DOHH2 (cell line): ENCODE results near the gene STX16.

Experiments used
- H3F3A ChIP-seq: fragments of 200-600 bp; sonication (generic), shearing (Covaris generic); 2 replicates; pipeline ENCODE4 v1.6.0; 2016; ENCODE audit warnings: antibody characterized with exemption, mild to moderate bottlenecking; ENCODE audit not compliant: control insufficient read depth, insufficient read depth
- H3K27ac ChIP-seq: fragments of 200-600 bp; sonication (generic); 2 replicates; pipeline ENCODE4 v1.5.1; 2014; ENCODE audit warnings: low read depth, mild to moderate bottlenecking, low read length, moderate library complexity
- H3K27me3 ChIP-seq: fragments of 200-600 bp; sonication (generic); 2 replicates; pipeline ENCODE4 v1.6.1; 2014; ENCODE audit warnings: mild to moderate bottlenecking, low read length, mixed read lengths; ENCODE audit not compliant: control insufficient read depth
- H3K36me3 ChIP-seq: fragments of 200-600 bp; sonication (generic); 2 replicates; pipeline ENCODE4 v1.6.1; 2014; ENCODE audit warnings: mild to moderate bottlenecking, low read length, moderate library complexity, mixed read lengths; ENCODE audit not compliant: control insufficient read depth
- H3K4me1 ChIP-seq: fragments of 200-600 bp; sonication (generic); 2 replicates; pipeline ENCODE4 v1.6.1; 2014; ENCODE audit warnings: mild to moderate bottlenecking, low read length, mixed read lengths; ENCODE audit not compliant: control insufficient read depth
- H3K4me2 ChIP-seq: fragments of 200-600 bp; sonication (generic); 2 replicates; pipeline ENCODE4 v1.6.0; 2014; ENCODE audit warnings: mild to moderate bottlenecking, low read length, moderate library complexity
- H3K4me3 ChIP-seq: fragments of 200-600 bp; sonication (generic); 2 replicates; pipeline ENCODE4 v1.5.1; 2014; ENCODE audit warnings: mild to moderate bottlenecking, low read length, mixed read lengths
- H3K79me2 ChIP-seq: fragments of 200-600 bp; sonication (generic); 2 replicates; pipeline ENCODE4 v1.6.1; 2014; ENCODE audit warnings: mild to moderate bottlenecking, low read length, mixed read lengths; ENCODE audit not compliant: control insufficient read depth
- H3K9me2 ChIP-seq: fragments of 200-600 bp; sonication (generic); replicated peaks from 2 replicates; pipeline ENCODE4 v1.6.1; 2014; ENCODE audit warnings: mild to moderate bottlenecking, low read length, mixed read lengths; ENCODE audit not compliant: control insufficient read depth
- H3K9me3 ChIP-seq: fragments of 200-600 bp; sonication (generic); 2 replicates; pipeline ENCODE4 v1.6.1; 2014; ENCODE audit warnings: antibody characterized with exemption, low read length, mixed read lengths; ENCODE audit not compliant: control insufficient read depth, insufficient read depth
- H4K20me1 ChIP-seq: fragments of 200-600 bp; sonication (generic); 2 replicates; pipeline ENCODE4 v1.6.0; 2014; ENCODE audit warnings: low read depth, mild to moderate bottlenecking, antibody characterized with exemption, low read length, moderate library complexity; ENCODE audit not compliant: control insufficient read depth, insufficient read depth
- EZH2phosphoT487 ChIP-seq: fragments of 200-600 bp; sonication (generic); IDR thresholded peaks from 2 replicates; pipeline ENCODE4 v1.6.1; 2017; ENCODE audit warnings: borderline replicate concordance, mild to moderate bottlenecking, antibody characterized with exemption, low read length, moderate library complexity, mixed read lengths
- TF ChIP-seq, protein P1 (sequence below): fragments of 200-600 bp; sonication (generic); IDR thresholded peaks from one replicate; pipeline ENCODE4 v1.5.1; 2014; ENCODE audit warnings: antibody characterized with exemption, mild to moderate bottlenecking, low read depth, low read length; ENCODE audit not compliant: poor library complexity, severe bottlenecking

Gene STX16

DNA sequence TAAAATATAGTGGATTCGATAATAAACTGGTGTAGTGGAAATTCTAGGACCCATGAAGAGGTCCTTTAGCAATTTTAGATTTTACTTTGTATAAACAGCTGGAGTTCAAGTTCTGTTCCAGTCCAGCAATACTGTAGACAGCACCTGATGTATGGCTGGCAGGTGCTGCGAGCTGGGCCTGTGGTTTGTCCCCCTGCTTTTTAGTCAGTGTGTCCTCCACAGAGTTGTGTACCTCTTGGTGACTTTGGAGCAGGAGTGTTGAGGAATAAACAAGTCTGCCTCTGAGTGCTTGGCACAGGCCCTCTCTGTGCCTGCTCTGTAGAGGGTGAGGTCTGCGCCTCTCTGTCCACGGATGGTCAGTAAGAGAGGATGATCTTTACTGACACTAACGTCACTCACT lies 13.8 kb downstream of the STX16 start:
- H3K36me3 ChIP-seq, result peaks cover 66% of the 10 kb centered on the region
- TF ChIP-seq EZH2phosphoT487, result no peak
- TF ChIP-seq, protein P1, sequence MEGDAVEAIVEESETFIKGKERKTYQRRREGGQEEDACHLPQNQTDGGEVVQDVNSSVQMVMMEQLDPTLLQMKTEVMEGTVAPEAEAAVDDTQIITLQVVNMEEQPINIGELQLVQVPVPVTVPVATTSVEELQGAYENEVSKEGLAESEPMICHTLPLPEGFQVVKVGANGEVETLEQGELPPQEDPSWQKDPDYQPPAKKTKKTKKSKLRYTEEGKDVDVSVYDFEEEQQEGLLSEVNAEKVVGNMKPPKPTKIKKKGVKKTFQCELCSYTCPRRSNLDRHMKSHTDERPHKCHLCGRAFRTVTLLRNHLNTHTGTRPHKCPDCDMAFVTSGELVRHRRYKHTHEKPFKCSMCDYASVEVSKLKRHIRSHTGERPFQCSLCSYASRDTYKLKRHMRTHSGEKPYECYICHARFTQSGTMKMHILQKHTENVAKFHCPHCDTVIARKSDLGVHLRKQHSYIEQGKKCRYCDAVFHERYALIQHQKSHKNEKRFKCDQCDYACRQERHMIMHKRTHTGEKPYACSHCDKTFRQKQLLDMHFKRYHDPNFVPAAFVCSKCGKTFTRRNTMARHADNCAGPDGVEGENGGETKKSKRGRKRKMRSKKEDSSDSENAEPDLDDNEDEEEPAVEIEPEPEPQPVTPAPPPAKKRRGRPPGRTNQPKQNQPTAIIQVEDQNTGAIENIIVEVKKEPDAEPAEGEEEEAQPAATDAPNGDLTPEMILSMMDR, result no peak
- H3K4me1 ChIP-seq, result peaks cover 27% of the 10 kb centered on the region
- no peak overlapping the region for H3K27ac ChIP-seq
- no peak overlapping the region for H3K4me3 ChIP-seq
- no peaks in the 10 kb centered on the region for H3K9me3 ChIP-seq
- H3K79me2 ChIP-seq, result peaks cover 85% of the 10 kb centered on the region
- peaks cover 8% of the 10 kb centered on the region; the same call in 1 of the 2 replicates for H4K20me1 ChIP-seq
- no peaks in the 10 kb centered on the region for H3K9me2 ChIP-seq
- H3K27me3 ChIP-seq, result no peaks in the 10 kb centered on the region
- no peaks in the 10 kb centered on the region for H3F3A ChIP-seq
- H3K4me2 ChIP-seq, result no peak overlapping the region

DNA sequence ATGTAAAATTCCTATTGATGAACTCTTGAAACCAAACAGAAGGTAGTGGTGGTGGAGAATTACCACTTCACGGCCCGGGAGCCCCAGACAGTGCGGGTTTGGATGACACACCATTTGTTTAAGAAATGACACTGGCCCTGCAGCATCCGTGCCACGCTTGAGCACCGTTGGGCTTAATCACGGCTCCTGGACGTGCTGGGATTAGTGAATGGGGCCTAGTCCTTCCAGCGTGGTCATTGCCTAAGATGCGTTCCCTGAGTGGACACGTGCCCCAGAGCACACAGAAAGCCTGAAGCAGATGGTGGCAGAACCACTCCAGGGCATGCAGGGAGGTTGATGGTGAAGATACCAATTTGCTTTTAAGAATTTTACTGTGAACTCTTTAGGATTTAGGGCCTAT lies 14.5 kb downstream of the STX16 start:
- Histone ChIP-seq H3K27ac (no peak overlapping the region), H3K27me3 (no peaks in the 10 kb centered on the region), H3F3A (no peaks in the 10 kb centered on the region), H3K4me1 (peaks cover 29% of the 10 kb centered on the region), H3K9me3 (no peaks in the 10 kb centered on the region), H3K36me3 (peaks cover 66% of the 10 kb centered on the region), H3K4me3 (no peak overlapping the region), H3K79me2 (peaks cover 78% of the 10 kb centered on the region), H3K9me2 (no peaks in the 10 kb centered on the region), H4K20me1 (peaks cover 13% of the 10 kb centered on the region; the same call in 1 of the 2 replicates), H3K4me2 (no peak overlapping the region)
- TF ChIP-seq, protein P1, result no peak
- TF ChIP-seq EZH2phosphoT487, result no peak

- Histone ChIP-seq H3K36me3 (peaks cover 62% of the 10 kb centered on the region), H3K79me2 (peaks cover 67% of the 10 kb centered on the region), H3K27me3 (no peaks in the 10 kb centered on the region), H4K20me1 (peaks cover 15% of the 10 kb centered on the region; the same call in 1 of the 2 replicates), H3F3A (no peaks in the 10 kb centered on the region), H3K4me2 (no peak overlapping the region), H3K9me2 (no peaks in the 10 kb centered on the region), H3K27ac (no peak overlapping the region), H3K9me3 (no peaks in the 10 kb centered on the region), H3K4me3 (no peak overlapping the region), H3K4me1 (peaks cover 25% of the 10 kb centered on the region)
- no peak for TF ChIP-seq EZH2phosphoT487
- TF ChIP-seq, protein P1, result no peak
These were observed 15.6 kb downstream of the STX16 start for GRCh38 chr20:58666702-58667101.
